ENCODE measurements around the gene CGB3.

CGB3 gene

DNA sequence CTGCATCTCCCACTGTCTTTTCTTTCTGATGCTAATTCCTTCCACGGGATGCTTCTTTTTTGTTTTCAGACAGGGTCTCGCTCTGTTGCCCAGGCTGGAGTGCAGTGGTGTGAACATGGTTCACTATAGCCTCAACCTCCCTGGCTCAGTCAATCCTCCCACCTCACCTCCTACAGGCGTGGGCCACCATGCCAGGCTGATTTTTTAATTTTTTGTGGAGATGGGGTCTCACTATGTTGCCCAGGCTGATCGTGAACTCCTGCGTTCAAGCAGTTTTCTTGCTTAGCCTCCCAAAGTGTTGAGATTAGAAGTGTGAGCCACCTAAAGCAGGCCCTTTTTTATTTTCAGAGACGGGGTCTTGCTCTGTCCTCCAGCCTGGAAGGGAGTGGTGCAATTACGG is 35.8 kb downstream of the CGB3 start:
- TF ChIP-seq, protein P1, sequence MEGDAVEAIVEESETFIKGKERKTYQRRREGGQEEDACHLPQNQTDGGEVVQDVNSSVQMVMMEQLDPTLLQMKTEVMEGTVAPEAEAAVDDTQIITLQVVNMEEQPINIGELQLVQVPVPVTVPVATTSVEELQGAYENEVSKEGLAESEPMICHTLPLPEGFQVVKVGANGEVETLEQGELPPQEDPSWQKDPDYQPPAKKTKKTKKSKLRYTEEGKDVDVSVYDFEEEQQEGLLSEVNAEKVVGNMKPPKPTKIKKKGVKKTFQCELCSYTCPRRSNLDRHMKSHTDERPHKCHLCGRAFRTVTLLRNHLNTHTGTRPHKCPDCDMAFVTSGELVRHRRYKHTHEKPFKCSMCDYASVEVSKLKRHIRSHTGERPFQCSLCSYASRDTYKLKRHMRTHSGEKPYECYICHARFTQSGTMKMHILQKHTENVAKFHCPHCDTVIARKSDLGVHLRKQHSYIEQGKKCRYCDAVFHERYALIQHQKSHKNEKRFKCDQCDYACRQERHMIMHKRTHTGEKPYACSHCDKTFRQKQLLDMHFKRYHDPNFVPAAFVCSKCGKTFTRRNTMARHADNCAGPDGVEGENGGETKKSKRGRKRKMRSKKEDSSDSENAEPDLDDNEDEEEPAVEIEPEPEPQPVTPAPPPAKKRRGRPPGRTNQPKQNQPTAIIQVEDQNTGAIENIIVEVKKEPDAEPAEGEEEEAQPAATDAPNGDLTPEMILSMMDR (IDR thresholded peaks at IDR 0.05; ENCODE audit: insufficient read depth, low read length, missing control alignments), result no peak
- no peak for DNase-seq (ENCODE audit: low read depth, low spot score)
- no peak overlapping the region for H3K4me3 ChIP-seq (ENCODE audit: low read depth, low read length)
- ChIA-PET CTCF (interaction anchor here (0.7 to 1.3 kb wide), 3 partner anchors 10 to 18 kb away, joined by 3 to 5 read pairs (median 3); no protein-coding TSS in a partner anchor), POLR2A (no interaction called here)

DNA sequence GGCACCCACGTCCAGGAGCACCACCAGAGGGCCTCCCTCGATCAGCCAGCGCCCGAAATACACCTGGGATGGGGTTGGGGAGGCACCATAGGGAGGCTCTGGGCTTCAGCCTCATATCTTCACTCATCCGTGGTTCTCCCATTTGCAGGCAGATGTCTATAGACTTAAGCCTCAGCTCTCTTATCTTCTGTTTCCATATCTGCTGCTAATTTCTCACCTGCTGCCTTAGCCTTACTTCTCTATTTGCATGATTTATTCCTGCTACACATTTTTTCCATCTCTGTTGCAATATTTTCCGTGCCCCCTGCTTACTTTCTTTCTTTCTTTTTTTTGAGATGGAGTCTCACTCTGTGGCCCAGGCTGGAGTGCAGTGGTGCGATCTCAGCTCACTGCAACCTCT is 36.8 kb downstream of the CGB3 start:
- ChIA-PET CTCF (interaction anchor here (0.6 to 2.9 kb wide), 6 partner anchors 10 to 240 kb away, joined by 3 to 13 read pairs (median 6); no protein-coding TSS in a partner anchor), POLR2A (no interaction called here)
- TF ChIP-seq, protein P1 (IDR thresholded peaks at IDR 0.05; ENCODE audit: insufficient read depth, low read length, missing control alignments), result no peak
- H3K4me3 ChIP-seq (ENCODE audit: low read depth, low read length), result no peak overlapping the region
- no peak for DNase-seq (ENCODE audit: low read depth, low spot score)

- DNase-seq (ENCODE audit: low read depth, low spot score), result no peak
- ChIA-PET CTCF (interaction anchor here (0.6 to 2.9 kb wide), 6 partner anchors 9 to 239 kb away, joined by 3 to 13 read pairs (median 6); no protein-coding TSS in a partner anchor), POLR2A (no interaction called here)
- TF ChIP-seq, protein P1 (IDR thresholded peaks at IDR 0.05; ENCODE audit: insufficient read depth, low read length, missing control alignments), result no peak
- no peak overlapping the region for H3K4me3 ChIP-seq (ENCODE audit: low read depth, low read length)
These were observed 37.9 kb downstream of the CGB3 start for GRCh38 chr19:48986211-48986610.

DNA sequence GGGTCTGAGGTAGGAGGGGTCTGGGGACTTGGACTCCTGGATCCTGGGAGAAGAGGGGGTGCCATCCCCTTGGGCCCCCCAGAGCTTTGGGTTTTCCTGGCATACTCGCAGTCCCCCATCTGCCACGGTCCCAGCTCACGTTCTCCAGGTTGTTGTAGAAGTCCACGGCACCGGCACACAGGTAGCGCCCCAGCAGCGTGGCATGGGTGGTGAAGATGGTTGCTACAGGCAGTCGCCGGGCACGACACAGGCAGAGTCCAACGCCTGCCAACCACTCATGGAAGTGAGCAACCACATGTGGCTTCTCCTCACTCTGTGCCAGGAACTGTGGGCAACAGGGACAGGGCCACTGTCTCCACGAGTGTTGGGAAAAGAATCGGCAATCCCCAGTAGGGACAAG is 38.4 kb downstream of the CGB3 start:
- POLR2A ChIA-PET, result no interaction called here
- no peak for DNase-seq (ENCODE audit: low read depth, low spot score)
- CTCF ChIA-PET, result interaction anchor here (1.0 to 3.0 kb wide), 5 partner anchors 9 to 15 kb away, joined by 3 to 10 read pairs (median 8); no protein-coding TSS in a partner anchor
- H3K4me3 ChIP-seq (ENCODE audit: low read depth, low read length), result no peak overlapping the region
- TF ChIP-seq, protein P1 (IDR thresholded peaks at IDR 0.05; ENCODE audit: insufficient read depth, low read length, missing control alignments), result no peak

GRCh38 chr19:48982280-48982679 is 41.9 kb downstream of the CGB3 start:
- DNase-seq (ENCODE audit: low read depth, low spot score), result no peak
- CTCF ChIA-PET, result interaction anchor here (2.5 to 8.5 kb wide), 3 partner anchors 10 to 16 kb away, joined by 13 to 52 read pairs (median 43); partner anchors contain the start of genes GYS1 and RUVBL2
- H3K4me3 ChIP-seq (ENCODE audit: low read depth, low read length), result no peak overlapping the region
- POLR2A ChIA-PET, result interaction anchor here (2.6 kb wide), 1 partner anchor 10 kb away, joined by 10 read pairs; the partner anchor contains the start of genes GYS1 and RUVBL2
- TF ChIP-seq, protein P1 (IDR thresholded peaks at IDR 0.05; ENCODE audit: insufficient read depth, low read length, missing control alignments), result no peak

GRCh38 chr19:48977061-48977460 is 47.1 kb downstream of the CGB3 start:
- POLR2A ChIA-PET, result interaction anchor here (1.9 to 2.1 kb wide), 2 partner anchors 10 to 102 kb away, joined by 5 to 9 read pairs; no protein-coding TSS in a partner anchor
- no peak overlapping the region for H3K4me3 ChIP-seq (ENCODE audit: low read depth, low read length)
- TF ChIP-seq, protein P1 (IDR thresholded peaks at IDR 0.05; ENCODE audit: insufficient read depth, low read length, missing control alignments), result no peak
- no peak for DNase-seq (ENCODE audit: low read depth, low spot score)
- CTCF ChIA-PET, result interaction anchor here (0.9 to 9.4 kb wide), 9 partner anchors 9 to 302 kb away, joined by 3 to 128 read pairs (median 10); partner anchors contain the start of genes FTL, GYS1, HSD17B14 and RUVBL2
